Measurements from ENCODE around the gene HMHB1.

GRCh38 chr5:143835251-143835650 lies 23.3 kb downstream of the HMHB1 start:
- TF ChIP-seq EZH2 (IDR thresholded peaks at IDR 0.05; ENCODE audit: insufficient read depth, poor library complexity, severe bottlenecking) (no peak), EZH2phosphoT487 (IDR thresholded peaks at IDR 0.05; ENCODE audit: insufficient read depth, low read depth) (no peak)
